ENCODE measurements around the gene ETFB.
A peak's percentile ranks its signal among the peaks of the same experiment; 100 is the strongest.
"Not testable (repeated sequence)": the region's sequence is repeated elsewhere in the genome, so short reads cannot be mapped to it uniquely, and the experiment has no call there.

Gene ETFB

GRCh38 chr19:51365965-51366388 is at the start of gene ETFB:
TSS of gene ETFB (minus strand) at chr19:51366388. CDS start at chr19:51366326, 62 bp downstream.
- Histone ChIP-seq H3K27ac (peak within 1 kb of the TSS; percentile 90), H3K27me3 (ENCODE audit: insufficient read depth, low read depth, severe bottlenecking) (no peaks in the 10 kb centered on the region), H3K4me3 (ENCODE audit: low read depth, low read length) (peak within 1 kb of the TSS; percentile 71), H3K9me3 (ENCODE audit: severe bottlenecking) (no peaks in the 10 kb centered on the region), H3K36me3 (no peaks in the 10 kb centered on the region)
- no peak for TF ChIP-seq CTCF (IDR thresholded peaks at IDR 0.05; ENCODE audit: low read depth, low read length)
- no peak for DNase-seq

DNA sequence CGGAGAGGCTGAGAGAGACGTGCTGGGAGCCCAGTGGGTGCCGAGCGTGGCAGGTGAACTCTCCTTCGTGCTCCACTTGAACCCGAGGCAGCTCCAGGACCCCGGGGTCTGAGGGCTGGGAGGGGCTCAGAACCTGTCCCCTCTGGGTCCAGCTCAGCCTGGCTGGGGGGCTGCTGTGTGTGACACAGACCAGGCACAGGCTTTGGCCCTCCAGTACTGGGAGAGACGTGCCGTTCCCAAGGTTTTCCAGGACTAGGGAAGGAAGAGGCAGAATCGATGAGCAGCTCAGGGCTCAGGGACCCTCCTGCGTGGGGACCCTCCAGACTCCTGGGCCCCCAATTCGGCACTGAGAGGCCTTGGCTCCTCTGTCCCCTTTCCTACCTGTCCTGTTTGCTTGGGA is 49.0 kb upstream of the ETFB start:
- Histone ChIP-seq H3K36me3 (no peaks in the 10 kb centered on the region), H3K9me3 (ENCODE audit: severe bottlenecking) (no peaks in the 10 kb centered on the region), H3K4me3 (ENCODE audit: low read depth, low read length) (no peak overlapping the region), H3K27ac (no peak overlapping the region), H3K27me3 (ENCODE audit: insufficient read depth, low read depth, severe bottlenecking) (peaks cover 9% of the 10 kb centered on the region)
- DNase-seq: no peak
- no peak for TF ChIP-seq CTCF (IDR thresholded peaks at IDR 0.05; ENCODE audit: low read depth, low read length)

DNA sequence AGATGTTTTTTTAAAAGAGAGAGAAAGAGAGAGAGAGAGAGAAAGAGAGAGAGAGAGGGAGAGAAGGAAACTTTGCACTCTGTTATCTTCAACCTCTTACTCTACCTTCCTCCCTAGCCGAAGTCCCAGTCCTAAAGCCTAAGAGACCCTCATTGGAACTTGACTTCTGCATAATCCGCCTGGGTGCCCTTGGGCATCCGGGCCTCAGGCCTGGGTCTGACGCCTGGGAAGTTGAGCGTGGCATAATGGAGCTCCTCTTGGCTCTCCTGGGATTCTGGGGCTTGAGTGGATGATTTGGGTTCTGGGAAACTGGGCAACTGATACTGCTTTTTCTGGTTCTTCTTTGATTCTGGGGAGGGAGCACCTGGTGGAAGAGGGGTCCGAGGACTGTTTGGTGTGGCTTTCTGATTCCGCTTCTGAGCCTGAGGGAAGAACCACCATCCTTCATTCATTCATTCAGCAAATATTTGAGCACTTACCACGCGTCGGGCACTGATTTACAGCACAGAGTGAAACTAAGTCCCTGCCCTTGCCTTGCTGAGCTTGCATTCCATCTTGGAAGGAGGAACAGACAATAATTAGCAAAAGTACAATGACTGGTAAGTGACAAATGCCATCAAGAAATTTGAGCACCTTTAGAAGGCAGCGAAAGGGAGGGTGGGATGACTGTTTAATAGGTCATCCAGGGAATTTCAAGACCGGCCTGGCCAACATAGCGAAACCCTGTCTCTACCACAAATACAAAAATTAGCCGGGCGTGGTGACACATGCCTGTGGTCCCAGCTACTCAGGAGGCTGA is 45.0 kb upstream of the ETFB start:
- Histone ChIP-seq H3K36me3 (no peaks in the 10 kb centered on the region), H3K27ac (no peak overlapping the region), H3K27me3 (ENCODE audit: insufficient read depth, low read depth, severe bottlenecking) (no peaks in the 10 kb centered on the region), H3K4me3 (ENCODE audit: low read depth, low read length) (no peak overlapping the region), H3K9me3 (ENCODE audit: severe bottlenecking) (peaks cover under 1% of the 10 kb centered on the region)
- DNase-seq: no peak
- no peak for TF ChIP-seq CTCF (IDR thresholded peaks at IDR 0.05; ENCODE audit: low read depth, low read length)

- DNase-seq: peak; percentile 64
- H3K36me3 ChIP-seq: no peaks in the 10 kb centered on the region
Observed at GRCh38 chr19:51407511-51408131, 41.4 kb upstream of the ETFB start.

GRCh38 chr19:51402117-51402516 is 35.9 kb upstream of the ETFB start:
- H3K4me3 ChIP-seq (ENCODE audit: low read depth, low read length): no peak overlapping the region
- TF ChIP-seq CTCF (IDR thresholded peaks at IDR 0.05; ENCODE audit: low read depth, low read length): no peak
- H3K27ac ChIP-seq: no peak overlapping the region
- DNase-seq: no peak
- H3K9me3 ChIP-seq (ENCODE audit: severe bottlenecking): peaks cover 14% of the 10 kb centered on the region
- H3K36me3 ChIP-seq: no peaks in the 10 kb centered on the region
- no peaks in the 10 kb centered on the region for H3K27me3 ChIP-seq (ENCODE audit: insufficient read depth, low read depth, severe bottlenecking)

More at GRCh38 chr19:51407511-51408131, 41.4 kb upstream of the ETFB start:
- peaks cover 6% of the 10 kb centered on the region for H3K9me3 ChIP-seq (ENCODE audit: severe bottlenecking)
- TF ChIP-seq CTCF (IDR thresholded peaks at IDR 0.05; ENCODE audit: low read depth, low read length): peak; percentile 79
- H3K27ac ChIP-seq: no peak overlapping the region
- no peaks in the 10 kb centered on the region for H3K27me3 ChIP-seq (ENCODE audit: insufficient read depth, low read depth, severe bottlenecking)
- H3K4me3 ChIP-seq (ENCODE audit: low read depth, low read length): no peak overlapping the region

DNA sequence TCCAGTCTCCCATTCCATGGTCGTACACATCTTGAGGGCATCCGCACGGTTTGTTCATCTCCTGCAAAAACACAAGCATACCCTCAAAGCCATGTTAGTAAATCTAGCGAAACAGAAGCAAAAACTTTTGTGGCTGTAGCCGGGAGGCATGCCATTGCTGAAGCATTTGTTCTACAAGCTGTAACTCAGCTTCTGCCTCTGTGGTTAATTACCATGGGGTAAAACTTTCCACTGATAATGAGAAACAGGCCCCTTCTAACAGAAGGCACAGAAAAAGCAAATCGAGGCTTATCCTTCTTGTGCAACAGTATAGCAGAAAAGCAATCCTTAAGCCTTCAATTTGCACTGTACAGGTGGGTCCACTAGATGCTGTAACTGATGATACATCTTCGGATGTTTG is 33.7 kb upstream of the ETFB start:
- H3K27me3 ChIP-seq (ENCODE audit: insufficient read depth, low read depth, severe bottlenecking); H3K36me3 ChIP-seq; H3K27ac ChIP-seq; DNase-seq; H3K4me3 ChIP-seq (ENCODE audit: low read depth, low read length): not testable (repeated sequence)
- peaks cover 11% of the 10 kb centered on the region for H3K9me3 ChIP-seq (ENCODE audit: severe bottlenecking)
